Upper lobe of left lung (tissue), 6 donors: ENCODE data around the gene ADAMTS2. TPM values are rescaled to one million over a fixed set of nuclear protein-coding genes. Genes with fewer than 3 reads are reported as not detected.
A peak's percentile ranks its signal among the peaks of the same experiment; 100 is the strongest.

Experiments
- ATAC-seq, 2 donors: fragments of 200-7000 bp; cut with Tn5 transposase; one replicate each; pipeline ENCODE4 v1.9.1; 2022; ENCODE audit warnings: mild to moderate bottlenecking in 2 of 2, moderate library complexity in 2 of 2; ENCODE audit not compliant: low FRiP score in 2 of 2
- DNase-seq, 2 donors: peaks; one replicate each; pipeline ENCODE4 v3.0.0-alpha.2; 2019 to 2020
- H3K27ac ChIP-seq, 4 donors: fragments of 200-600 bp; sonication (generic); one replicate each; pipeline ENCODE4 v1.5.1; 2016 to 2019
- H3K27me3 ChIP-seq, 4 donors: fragments of 200-600 bp; sonication (generic); one replicate each; pipeline ENCODE4 v1.5.1; 2017 to 2019
- H3K36me3 ChIP-seq, 4 donors: fragments of 200-600 bp; sonication (generic); one replicate each; pipeline ENCODE4 v1.5.1; 2016 to 2019
- H3K4me1 ChIP-seq, 4 donors: fragments of 200-600 bp; sonication (generic); one replicate each; pipeline ENCODE4 v1.5.1; 2018 to 2019
- H3K4me3 ChIP-seq, 4 donors: fragments of 200-600 bp; sonication (generic); one replicate each; pipeline ENCODE4 v1.5.1; 2017 to 2019; ENCODE audit warnings: mild to moderate bottlenecking in 2 of 4, moderate library complexity in 1 of 4
- H3K9me3 ChIP-seq, 4 donors: fragments of 200-600 bp; sonication (generic); one replicate each; pipeline ENCODE4 v1.5.1; 2018 to 2019
- EP300 ChIP-seq, 4 donors: sonication (generic); formaldehyde crosslinking; IDR thresholded peaks; one replicate each; pipeline ENCODE4 v1.5.1; 2017; ENCODE audit warnings: antibody characterized with exemption in 4 of 4, control low read depth in 2 of 4
- POLR2A ChIP-seq, 4 donors: fragments of 450-650 bp; IDR thresholded peaks; one replicate each; pipeline ENCODE4 v1.5.1; 2016 to 2017; ENCODE audit warnings: antibody characterized with exemption in 4 of 4, mild to moderate bottlenecking in 2 of 4
- POLR2AphosphoS5 ChIP-seq, 2 donors: sonication (generic); formaldehyde crosslinking; IDR thresholded peaks; one replicate each; pipeline ENCODE4 v1.5.1; 2017; ENCODE audit warnings: antibody characterized with exemption in 2 of 2
- WGBS, 2 donors: methylation state at CpG; one replicate each; pipeline ENCODE4 v1.1.5; 2017 to 2018; 5-methylcytosine and 5-hydroxymethylcytosine counted together
- total RNA-seq, 6 donors: library from RNA; depleted of rRNA in 4 of 6; stranded (reverse); fragments of >200 nt in 4 of 6; gene quantifications; one replicate each; pipeline versions ENCODE4 v1.1.0 to v1.2.1, GENCODE V29; 2016 to 2021
- TF ChIP-seq, protein P1 (sequence below), 6 experiments: fragments of 450-650 bp in 4 of 6; fragments of 200-600 bp in 2 of 6; sonication (generic) in 2 of 6; IDR thresholded peaks; one replicate each; pipeline ENCODE4 v1.5.1; 2016 to 2019; ENCODE audit warnings: antibody characterized with exemption in 6 of 6
- donor health status: DM: no; HTN: no; CAD: no; lungs with moderate emphysema.
- donor health status: DM: no; HTN: yes; CAD: no; lungs with severe emphysema.

ADAMTS2 gene
- total RNA-seq, 6 donors from 2014 or later = 10.0 to 114 (median 25.7) TPM

DNA sequence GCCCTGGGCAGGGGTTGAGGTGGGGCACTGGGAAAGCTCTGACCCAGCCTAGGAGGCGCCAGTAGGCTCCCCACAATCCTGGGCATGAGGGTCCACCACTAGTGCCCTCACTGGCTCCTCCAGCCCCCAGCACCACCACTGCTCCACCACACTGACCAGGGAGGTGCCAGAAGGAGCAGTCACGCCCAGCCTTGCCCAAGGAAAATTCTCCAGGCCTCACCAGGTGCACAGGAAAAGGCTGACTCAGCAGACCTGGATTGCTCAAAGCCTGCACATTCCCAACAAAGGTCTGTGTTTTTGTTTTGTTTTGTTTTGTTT, 222.2 kb downstream of the ADAMTS2 start:
- no peak for TF ChIP-seq EP300 (IDR thresholded peaks at IDR 0.05)
- TF ChIP-seq, protein P1, sequence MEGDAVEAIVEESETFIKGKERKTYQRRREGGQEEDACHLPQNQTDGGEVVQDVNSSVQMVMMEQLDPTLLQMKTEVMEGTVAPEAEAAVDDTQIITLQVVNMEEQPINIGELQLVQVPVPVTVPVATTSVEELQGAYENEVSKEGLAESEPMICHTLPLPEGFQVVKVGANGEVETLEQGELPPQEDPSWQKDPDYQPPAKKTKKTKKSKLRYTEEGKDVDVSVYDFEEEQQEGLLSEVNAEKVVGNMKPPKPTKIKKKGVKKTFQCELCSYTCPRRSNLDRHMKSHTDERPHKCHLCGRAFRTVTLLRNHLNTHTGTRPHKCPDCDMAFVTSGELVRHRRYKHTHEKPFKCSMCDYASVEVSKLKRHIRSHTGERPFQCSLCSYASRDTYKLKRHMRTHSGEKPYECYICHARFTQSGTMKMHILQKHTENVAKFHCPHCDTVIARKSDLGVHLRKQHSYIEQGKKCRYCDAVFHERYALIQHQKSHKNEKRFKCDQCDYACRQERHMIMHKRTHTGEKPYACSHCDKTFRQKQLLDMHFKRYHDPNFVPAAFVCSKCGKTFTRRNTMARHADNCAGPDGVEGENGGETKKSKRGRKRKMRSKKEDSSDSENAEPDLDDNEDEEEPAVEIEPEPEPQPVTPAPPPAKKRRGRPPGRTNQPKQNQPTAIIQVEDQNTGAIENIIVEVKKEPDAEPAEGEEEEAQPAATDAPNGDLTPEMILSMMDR (IDR thresholded peaks at IDR 0.05) = no peak
- TF ChIP-seq POLR2A (IDR thresholded peaks at IDR 0.05) = no peak
- no peak for TF ChIP-seq POLR2AphosphoS5 (IDR thresholded peaks at IDR 0.05)
- DNase-seq (no peak), ATAC-seq (no peak)
- no peak overlapping the region for H3K27ac ChIP-seq
- H3K4me1 ChIP-seq = no peaks in the 10 kb centered on the region
- no peak overlapping the region for H3K4me3 ChIP-seq
- no peaks in the 10 kb centered on the region for H3K27me3 ChIP-seq
- peaks cover 0 to 6% (median 0%) of the 10 kb centered on the region in 4 donors for H3K36me3 ChIP-seq
- H3K9me3 ChIP-seq = peaks cover 0 to 17% (median 0%) of the 10 kb centered on the region in 4 donors
- 90% methylated on average over 2 of the region's 2 CpGs for WGBS, 2 donors

DNA sequence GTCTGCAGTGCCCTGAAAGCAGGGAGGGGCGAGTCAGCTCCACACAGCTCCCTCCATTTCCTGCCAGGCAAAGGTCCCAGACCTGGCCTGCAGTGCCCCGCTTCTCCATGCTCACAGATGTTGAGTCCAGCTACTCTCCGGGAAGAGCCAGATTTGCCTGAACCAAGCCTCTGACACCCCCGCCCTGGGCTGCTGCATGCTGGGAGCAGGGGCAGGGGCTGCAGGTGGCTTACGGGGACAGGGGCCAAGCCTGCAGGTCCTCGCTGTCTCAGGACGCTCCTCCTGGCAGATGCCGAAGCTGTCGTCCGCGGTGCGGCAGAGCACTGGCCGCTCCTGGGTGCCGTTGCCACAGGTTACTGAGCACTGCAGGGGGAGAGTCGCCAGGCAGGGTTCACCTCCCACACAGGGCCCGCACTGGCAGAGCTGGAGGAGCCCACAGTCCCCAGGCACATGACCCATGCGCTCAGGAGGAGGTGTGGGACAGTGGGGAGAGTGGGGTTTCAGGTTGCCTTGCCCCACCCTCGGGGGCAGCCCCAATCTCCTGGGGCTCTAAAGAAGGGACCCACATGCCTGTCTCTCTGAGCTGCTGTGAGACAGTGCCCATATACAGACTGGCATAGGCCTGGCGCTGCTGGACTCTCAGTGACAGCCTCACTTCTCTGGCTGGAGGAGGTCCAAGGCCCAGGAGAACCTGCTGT, 222.7 kb downstream of the ADAMTS2 start:
- ATAC-seq (no peak), DNase-seq (peak in 1 of 2 donors; percentile 71)
- H3K4me3 ChIP-seq = no peak overlapping the region
- H3K4me1 ChIP-seq = no peaks in the 10 kb centered on the region
- peaks cover 0 to 17% (median 0%) of the 10 kb centered on the region in 4 donors for H3K9me3 ChIP-seq
- 87 to 88% methylated on average over 5 to 18 of the region's 19 CpGs for WGBS, 2 donors
- TF ChIP-seq EP300 (IDR thresholded peaks at IDR 0.05) (no peak), POLR2A (IDR thresholded peaks at IDR 0.05) (no peak), POLR2AphosphoS5 (IDR thresholded peaks at IDR 0.05) (no peak)
- TF ChIP-seq, protein P1 (IDR thresholded peaks at IDR 0.05) = no peak
- H3K36me3 ChIP-seq = peaks cover 0 to 6% (median 0%) of the 10 kb centered on the region in 4 donors
- H3K27ac ChIP-seq = no peak overlapping the region
- no peaks in the 10 kb centered on the region for H3K27me3 ChIP-seq

DNA sequence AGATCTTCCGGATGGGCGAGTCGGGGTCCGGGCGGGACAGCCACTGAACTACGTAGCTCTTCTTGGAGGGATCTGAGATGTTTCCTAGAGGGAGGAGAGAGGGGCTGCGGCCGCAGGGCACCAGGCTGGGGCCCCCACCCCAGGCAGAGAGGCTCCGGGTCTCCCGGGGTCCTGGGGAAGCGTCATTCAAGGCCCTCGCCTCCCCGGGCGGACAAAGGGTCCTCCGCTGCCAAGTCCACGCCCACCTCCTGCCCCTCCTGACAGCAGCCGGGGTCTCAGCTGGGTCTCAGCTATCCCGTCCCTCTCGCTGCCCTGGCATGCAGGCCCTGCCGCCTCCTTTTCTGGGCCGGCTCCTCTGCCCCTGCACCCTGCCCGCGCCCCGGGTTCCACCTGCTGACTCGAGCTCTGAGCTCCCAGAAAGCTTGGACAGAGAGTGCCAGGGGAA, 223.6 kb downstream of the ADAMTS2 start:
- H3K27me3 ChIP-seq = no peaks in the 10 kb centered on the region
- 90 to 92% methylated on average over 17 of the region's 25 CpGs for WGBS, 2 donors
- DNase-seq (peak in 1 of 2 donors; percentile 69), ATAC-seq (no peak)
- H3K27ac ChIP-seq = no peak overlapping the region
- TF ChIP-seq POLR2A (IDR thresholded peaks at IDR 0.05) (no peak), POLR2AphosphoS5 (IDR thresholded peaks at IDR 0.05) (no peak)
- peaks cover 0 to 3% (median 0%) of the 10 kb centered on the region in 4 donors for H3K36me3 ChIP-seq
- no peak overlapping the region for H3K4me3 ChIP-seq
- H3K4me1 ChIP-seq = no peaks in the 10 kb centered on the region
- peaks cover 0 to 20% (median 0%) of the 10 kb centered on the region in 4 donors for H3K9me3 ChIP-seq

DNA sequence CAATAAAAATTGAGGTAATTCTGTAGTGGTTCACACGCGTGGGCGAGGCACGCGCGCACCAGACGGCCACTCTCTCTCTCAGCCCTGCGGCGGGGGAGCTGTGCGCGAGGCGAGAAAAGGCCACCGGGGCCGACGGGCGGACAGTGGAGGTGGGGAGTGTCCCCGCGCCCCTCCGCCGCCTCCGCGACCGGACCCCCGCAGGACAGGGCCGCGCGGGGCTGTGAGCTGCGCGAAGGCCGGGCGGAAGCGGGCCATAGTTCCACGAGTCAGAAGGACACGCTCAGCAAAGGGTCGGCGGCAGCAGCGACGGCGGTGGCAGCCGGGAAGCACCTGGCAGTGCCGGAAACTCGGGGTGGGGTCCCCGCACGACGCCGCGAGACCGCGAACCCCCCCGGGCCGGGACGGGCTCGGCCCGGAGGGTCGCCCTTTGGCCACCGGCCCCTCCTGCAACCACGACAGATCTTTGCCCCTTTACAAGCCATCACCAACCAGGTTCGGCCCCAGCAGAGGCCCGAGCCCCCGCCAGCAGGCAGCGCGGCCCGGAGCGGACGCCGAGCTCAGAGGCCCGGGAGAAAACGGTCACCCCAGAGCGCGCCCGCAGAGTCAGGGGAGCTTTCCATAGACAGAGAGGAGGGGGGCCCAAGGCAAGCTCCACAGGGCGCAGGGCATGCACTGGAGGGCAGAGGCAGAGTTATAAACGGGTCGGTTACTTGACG, 224.2 kb downstream of the ADAMTS2 start:
- peaks cover 0 to 20% (median 0%) of the 10 kb centered on the region in 4 donors for H3K9me3 ChIP-seq
- ATAC-seq = no peak
- peak in 1 of 2 donors; percentile 81 for DNase-seq
- no peak overlapping the region for H3K27ac ChIP-seq
- H3K4me1 ChIP-seq = no peaks in the 10 kb centered on the region
- TF ChIP-seq, protein P1 (IDR thresholded peaks at IDR 0.05) = no peak
- no peak for TF ChIP-seq EP300 (IDR thresholded peaks at IDR 0.05)
- TF ChIP-seq POLR2A (IDR thresholded peaks at IDR 0.05) = no peak
- TF ChIP-seq POLR2AphosphoS5 (IDR thresholded peaks at IDR 0.05) = no peak
- H3K36me3 ChIP-seq = peaks cover 0 to 3% (median 0%) of the 10 kb centered on the region in 4 donors
- no peak overlapping the region for H3K4me3 ChIP-seq
- 69 to 93% methylated on average over 61 to 70 of the region's 75 CpGs for WGBS, 2 donors
- no peaks in the 10 kb centered on the region for H3K27me3 ChIP-seq

DNA sequence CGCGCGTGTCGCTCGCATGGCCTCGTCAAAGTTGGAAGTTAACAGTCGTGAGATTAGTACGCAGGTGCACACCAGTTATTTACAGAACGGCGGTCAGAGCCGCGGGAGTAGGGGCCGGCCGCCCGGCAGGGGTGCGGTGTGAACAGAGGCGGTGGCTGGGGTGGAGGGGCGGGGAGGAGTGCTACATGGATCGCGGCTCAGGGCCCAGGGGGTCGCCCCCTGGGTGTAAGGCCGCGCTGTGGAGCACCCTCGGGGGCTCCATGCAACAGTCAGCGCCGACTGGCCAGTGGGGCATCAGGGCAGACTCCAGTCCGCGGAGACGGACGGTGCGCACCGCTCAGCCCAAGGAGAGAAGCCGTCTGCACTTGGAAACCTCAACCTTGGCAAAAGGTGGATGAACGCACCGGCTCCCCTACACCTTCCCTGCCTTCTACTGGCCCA, 224.8 kb downstream of the ADAMTS2 start:
- Histone ChIP-seq H3K4me3 (no peak overlapping the region), H3K27ac (no peak overlapping the region), H3K4me1 (no peaks in the 10 kb centered on the region), H3K36me3 (peaks cover 0 to 3% (median 0%) of the 10 kb centered on the region in 4 donors), H3K9me3 (peaks cover 0 to 20% (median under 1%) of the 10 kb centered on the region in 4 donors), H3K27me3 (no peaks in the 10 kb centered on the region)
- TF ChIP-seq POLR2AphosphoS5 (IDR thresholded peaks at IDR 0.05) = no peak
- TF ChIP-seq EP300 (IDR thresholded peaks at IDR 0.05) = no peak
- no peak for TF ChIP-seq POLR2A (IDR thresholded peaks at IDR 0.05)
- TF ChIP-seq, protein P1 (IDR thresholded peaks at IDR 0.05) = no peak
- ATAC-seq (no peak), DNase-seq (peak in 1 of 2 donors; percentile 83)
- 94 to 96% methylated on average over 35 of the region's 35 CpGs for WGBS, 2 donors
